NCI-H82 treated with DMSO at 0.1 percent for 48 hours (cell line): ENCODE measurements around the gene GPR162.

ENCODE experiments used
- DNase-seq: peaks from one replicate; lab custom pipeline; 2025; ENCODE audit not compliant: unreplicated experiment; lab: John Stamatoyannopoulos, UW

Gene GPR162

GRCh38 chr12:6822426-6823135 is 960 bp downstream of the GPR162 start:
- no peak for DNase-seq

GRCh38 chr12:6823182-6824084 is 1.8 kb downstream of the GPR162 start:
- no peak for DNase-seq

GRCh38 chr12:6824085-6824775 is 2.6 kb downstream of the GPR162 start:
- no peak for DNase-seq

GRCh38 chr12:6824901-6825381 is 3.3 kb downstream of the GPR162 start:
- no peak for DNase-seq

- DNase-seq = peak; percentile 94
Observed at GRCh38 chr12:6825398-6826124, 3.9 kb downstream of the GPR162 start.

GRCh38 chr12:6826125-6826733 is 4.6 kb downstream of the GPR162 start:
- no peak for DNase-seq

- no peak for DNase-seq
Observed at GRCh38 chr12:6826734-6827436, 5.3 kb downstream of the GPR162 start.

GRCh38 chr12:6827437-6827911 is 5.9 kb downstream of the GPR162 start:
- DNase-seq = peak; percentile 89

- DNase-seq = peak; percentile 47
Observed at GRCh38 chr12:6827982-6828780, 6.6 kb downstream of the GPR162 start, which contains the start of gene P3H3. Gene P3H3, plus strand, starts transcription at chr12:6828407. Its CDS starts 34 bp downstream, at chr12:6828441.

GRCh38 chr12:6828781-6829535 is 7.3 kb downstream of the GPR162 start:
- no peak for DNase-seq

- peak; percentile 23 for DNase-seq
Observed at GRCh38 chr12:6829536-6830220, 8.1 kb downstream of the GPR162 start.

- DNase-seq = no peak
Observed at GRCh38 chr12:6830286-6830890, 8.8 kb downstream of the GPR162 start.

GRCh38 chr12:6830999-6831398 is 9.4 kb downstream of the GPR162 start:
- DNase-seq = no peak

- DNase-seq = no peak
Observed at GRCh38 chr12:6831450-6831995, 9.9 kb downstream of the GPR162 start.

- no peak for DNase-seq
Observed at GRCh38 chr12:6832125-6832524, 10.5 kb downstream of the GPR162 start.

GRCh38 chr12:6833189-6833890 is 11.7 kb downstream of the GPR162 start:
- DNase-seq = no peak
